GM21723 (cell line): Measurements from ENCODE around the gene TUBGCP6.
"Not testable (repeated sequence)": the region's sequence is repeated elsewhere in the genome, so short reads cannot be mapped to it uniquely, and the experiment has no call there.

Source experiments
- ATAC-seq: cut with Tn5 transposase; IDR thresholded peaks from one replicate; pipeline ENCODE4 v1.9.1; 2021; ENCODE audit warnings: mild to moderate bottlenecking, moderate library complexity; ENCODE audit not compliant: unreplicated experiment

TUBGCP6 gene

DNA sequence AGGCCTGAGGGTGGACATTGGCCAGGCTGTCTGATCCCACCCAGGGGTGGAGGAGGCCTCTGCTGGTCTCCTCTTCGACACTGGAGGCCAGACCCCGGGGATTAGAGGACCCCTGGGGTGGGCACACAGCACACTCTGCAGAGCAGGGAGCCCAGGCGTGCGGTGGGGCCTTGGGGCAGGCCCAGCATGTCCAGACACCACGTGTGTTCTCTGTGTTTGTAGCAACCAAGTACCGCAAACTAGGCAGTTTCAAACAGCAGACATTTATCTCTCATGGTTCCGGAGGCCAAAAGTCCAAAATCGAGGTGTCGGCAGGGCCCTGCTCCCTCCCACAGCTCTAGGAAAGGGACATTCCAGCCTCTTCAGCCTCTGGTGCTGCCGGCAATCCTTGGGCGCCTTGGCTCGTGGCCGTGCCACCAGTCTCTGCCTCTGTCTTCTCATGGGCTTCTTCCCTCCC is 72.8 kb downstream of the TUBGCP6 start:
- no peak for ATAC-seq

- no peak for ATAC-seq
Observed at GRCh38 chr22:50171319-50171964, 73.4 kb downstream of the TUBGCP6 start.

DNA sequence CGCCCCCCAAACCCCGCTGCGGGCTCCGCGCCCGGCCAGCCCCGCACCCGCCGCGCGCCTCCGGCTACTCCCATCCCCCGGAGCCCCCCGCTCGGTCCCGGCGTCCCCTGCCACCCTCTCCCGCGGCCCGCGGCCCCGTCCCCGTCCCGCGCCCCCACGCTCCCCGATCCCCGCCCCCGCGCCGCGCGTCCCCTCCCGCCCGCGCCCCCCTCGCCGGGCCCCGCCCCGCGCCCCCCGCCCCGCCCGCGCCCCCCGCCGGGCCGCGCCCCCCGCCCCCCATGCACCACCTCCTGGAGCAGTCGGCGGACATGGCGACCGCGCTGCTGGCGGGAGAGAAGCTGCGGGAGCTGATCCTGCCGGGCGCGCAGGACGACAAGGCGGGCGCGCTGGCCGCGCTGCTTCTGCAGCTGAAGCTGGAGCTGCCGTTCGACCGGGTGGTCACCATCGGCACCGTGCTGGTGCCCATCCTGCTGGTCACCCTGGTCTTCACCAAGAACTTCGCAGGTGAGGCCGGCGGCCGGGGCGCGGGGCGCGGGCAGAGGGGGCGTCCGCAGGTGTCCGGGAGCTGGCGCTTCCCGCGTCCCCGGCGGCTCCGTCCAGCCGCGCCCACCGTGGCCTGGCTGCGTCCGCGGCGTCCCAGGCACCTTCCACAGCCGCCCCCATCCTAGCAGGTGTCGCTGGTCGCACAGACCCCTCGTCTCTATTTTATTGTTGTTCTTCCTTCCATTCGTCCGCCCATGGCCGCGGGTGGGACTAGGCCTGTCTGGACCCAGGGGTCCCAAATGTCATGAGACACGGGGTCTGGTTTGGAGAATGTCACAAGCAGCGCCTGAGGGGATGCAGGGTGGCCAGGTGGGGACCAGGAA is 74.1 kb downstream of the TUBGCP6 start, which contains the start of gene PANX2:
PANX2 (plus strand) TSS at position 279 of the 866 bp plus-strand sequence; CDS start at position 279, 0 bp downstream.
- ATAC-seq, result no peak

- no peak for ATAC-seq
Observed at GRCh38 chr22:50169774-50170341, 75.0 kb downstream of the TUBGCP6 start.

- ATAC-seq, result no peak
Observed at GRCh38 chr22:50169181-50169759, 75.6 kb downstream of the TUBGCP6 start.

GRCh38 chr22:50168490-50169180 is 76.2 kb downstream of the TUBGCP6 start:
- ATAC-seq, result not testable (repeated sequence)

GRCh38 chr22:50167689-50168489 is 76.9 kb downstream of the TUBGCP6 start:
- no peak for ATAC-seq
